Myocyte (in vitro differentiated cells): ENCODE measurements around the gene GLP2R. TPM values are rescaled to one million over a fixed set of nuclear protein-coding genes. Genes with fewer than 3 reads are reported as not detected.

Source experiments
- total RNA-seq: library from RNA; depleted of rRNA; stranded (reverse); fragments of >200 nt; gene quantifications from 2 replicates; pipeline ENCODE4 v1.2.3, GENCODE V29; 2014

GLP2R gene
- total RNA-seq, 1 donor from 2014 or later = not detected

Other genes with a start within 250 kb of the GLP2R start
- gene CFAP52, start 249.3 kb upstream of the GLP2R start, total RNA-seq = not detected in 2 replicates
- not detected in 2 replicates for gene USP43, start 180.4 kb upstream of the GLP2R start, total RNA-seq
- 0.16 TPM in 1 of 2 replicates, not detected in the other for gene DHRS7C, start 34.3 kb upstream of the GLP2R start, total RNA-seq
- gene GSG1L2, start 3.8 kb upstream of the GLP2R start, total RNA-seq = not detected in 2 replicates
- gene RCVRN, start 79.3 kb downstream of the GLP2R start, total RNA-seq = not detected in 2 replicates